ENCODE data around the gene SHF. TPM values are rescaled to one million over a fixed set of nuclear protein-coding genes. Genes with fewer than 3 reads are reported as not detected.

Gene SHF
- total RNA-seq, 1 donor from 2014 or later, result 4.4 TPM

DNA sequence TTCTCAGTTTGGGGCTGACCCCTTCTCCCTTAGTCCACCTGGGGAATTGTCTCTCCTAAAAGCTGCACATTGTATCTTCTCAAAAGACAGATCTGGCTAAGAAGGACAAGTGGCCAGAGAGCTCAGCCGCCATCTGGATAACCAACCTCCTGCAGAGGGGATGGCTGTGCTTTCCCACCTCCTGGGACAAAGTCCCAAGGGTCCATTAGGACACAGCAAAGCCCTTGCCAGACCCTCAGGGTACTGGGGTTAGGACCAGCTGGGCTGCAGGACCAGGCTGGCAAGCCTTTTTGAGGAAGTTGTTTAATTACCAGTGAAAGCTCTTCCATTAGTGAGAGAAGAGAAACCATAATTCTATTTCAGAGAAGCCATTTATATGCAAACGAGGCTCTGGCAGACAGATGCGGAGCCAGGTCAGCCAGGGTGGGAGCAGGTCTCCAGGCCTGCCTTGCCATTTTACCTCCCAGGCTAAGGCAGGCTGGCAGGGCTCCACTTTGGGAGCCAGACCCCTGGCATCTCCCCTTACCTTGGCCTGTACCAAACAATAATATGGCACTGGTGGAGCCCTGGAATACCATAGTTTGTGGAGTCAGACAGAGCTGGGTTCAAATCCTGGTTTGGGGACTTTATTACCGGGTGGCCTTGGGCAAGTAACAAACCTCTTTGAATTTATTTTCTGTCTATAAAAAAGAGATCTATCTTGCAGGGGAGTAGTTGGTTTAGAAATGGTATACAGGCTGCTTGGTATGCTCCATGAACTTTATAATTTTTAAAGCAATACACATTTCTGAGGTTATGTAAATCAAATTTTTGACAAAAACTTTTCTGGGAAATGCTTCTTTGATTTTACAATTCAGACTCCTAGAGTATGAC lies 17.9 kb downstream of the SHF start:
- peaks cover 28% of the 10 kb centered on the region for H3K4me1 ChIP-seq
- H3K27ac ChIP-seq (replicated peaks), result peak overlapping the region; percentile 95
- no peaks in the 10 kb centered on the region for H3K36me3 ChIP-seq
- no peak overlapping the region for H3K4me3 ChIP-seq
- intact Hi-C loops (cut with micrococcal nuclease), result no loop called here
- no peaks in the 10 kb centered on the region for H3K9me3 ChIP-seq (replicated peaks)
- DNase-seq, result no peak
- no peaks in the 10 kb centered on the region for H3K27me3 ChIP-seq (ENCODE audit: low read depth)
- TF ChIP-seq, protein P1, sequence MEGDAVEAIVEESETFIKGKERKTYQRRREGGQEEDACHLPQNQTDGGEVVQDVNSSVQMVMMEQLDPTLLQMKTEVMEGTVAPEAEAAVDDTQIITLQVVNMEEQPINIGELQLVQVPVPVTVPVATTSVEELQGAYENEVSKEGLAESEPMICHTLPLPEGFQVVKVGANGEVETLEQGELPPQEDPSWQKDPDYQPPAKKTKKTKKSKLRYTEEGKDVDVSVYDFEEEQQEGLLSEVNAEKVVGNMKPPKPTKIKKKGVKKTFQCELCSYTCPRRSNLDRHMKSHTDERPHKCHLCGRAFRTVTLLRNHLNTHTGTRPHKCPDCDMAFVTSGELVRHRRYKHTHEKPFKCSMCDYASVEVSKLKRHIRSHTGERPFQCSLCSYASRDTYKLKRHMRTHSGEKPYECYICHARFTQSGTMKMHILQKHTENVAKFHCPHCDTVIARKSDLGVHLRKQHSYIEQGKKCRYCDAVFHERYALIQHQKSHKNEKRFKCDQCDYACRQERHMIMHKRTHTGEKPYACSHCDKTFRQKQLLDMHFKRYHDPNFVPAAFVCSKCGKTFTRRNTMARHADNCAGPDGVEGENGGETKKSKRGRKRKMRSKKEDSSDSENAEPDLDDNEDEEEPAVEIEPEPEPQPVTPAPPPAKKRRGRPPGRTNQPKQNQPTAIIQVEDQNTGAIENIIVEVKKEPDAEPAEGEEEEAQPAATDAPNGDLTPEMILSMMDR (IDR thresholded peaks at IDR 0.05; ENCODE audit: borderline replicate concordance), result no peak

DNA sequence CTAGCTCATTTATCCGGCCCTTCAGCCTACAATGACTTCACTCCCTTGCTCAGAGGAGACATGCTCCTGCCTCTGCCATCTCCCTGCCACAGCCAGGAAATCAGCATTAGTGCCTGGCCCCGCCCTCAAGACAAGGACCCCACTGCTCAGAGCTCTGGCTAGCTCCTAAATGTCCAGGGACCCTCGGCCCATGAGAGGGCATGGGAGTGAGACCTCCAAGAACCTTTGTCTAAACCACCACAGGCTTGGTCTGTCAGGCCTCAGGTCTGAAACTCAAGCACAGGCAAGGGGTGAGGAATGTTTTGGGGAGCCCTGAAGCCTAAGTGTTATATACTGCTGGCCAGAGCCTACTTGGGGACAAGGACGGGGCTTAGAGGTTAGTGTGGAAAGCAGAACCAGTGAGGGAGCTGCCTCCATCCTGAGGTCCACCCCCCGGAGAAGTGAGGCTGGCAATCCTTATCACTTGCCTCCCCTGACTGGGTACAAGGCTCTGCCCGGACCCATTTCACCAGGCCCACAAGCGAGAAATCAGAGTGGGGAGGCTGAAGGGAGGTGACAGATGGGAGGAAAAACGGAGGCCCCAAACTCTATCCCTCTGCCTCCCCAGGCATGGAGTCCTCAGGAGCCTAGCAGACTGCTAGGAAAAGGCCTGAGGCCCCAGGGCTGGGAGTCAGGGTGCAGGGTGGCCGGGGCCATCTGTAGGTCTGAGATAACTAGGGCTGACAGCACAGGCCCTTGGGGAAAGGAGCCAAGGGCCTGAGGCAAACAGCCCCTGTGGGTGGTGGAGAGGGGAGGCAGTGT lies 18.8 kb downstream of the SHF start:
- no peaks in the 10 kb centered on the region for H3K36me3 ChIP-seq
- H3K4me3 ChIP-seq, result no peak overlapping the region
- no peak for DNase-seq
- intact Hi-C loops (cut with micrococcal nuclease), result no loop called here
- peaks cover 28% of the 10 kb centered on the region for H3K4me1 ChIP-seq
- H3K27me3 ChIP-seq (ENCODE audit: low read depth), result no peaks in the 10 kb centered on the region
- TF ChIP-seq, protein P1 (IDR thresholded peaks at IDR 0.05; ENCODE audit: borderline replicate concordance), result no peak
- H3K27ac ChIP-seq (replicated peaks), result peak overlapping the region; percentile 95
- H3K9me3 ChIP-seq (replicated peaks), result no peaks in the 10 kb centered on the region

DNA sequence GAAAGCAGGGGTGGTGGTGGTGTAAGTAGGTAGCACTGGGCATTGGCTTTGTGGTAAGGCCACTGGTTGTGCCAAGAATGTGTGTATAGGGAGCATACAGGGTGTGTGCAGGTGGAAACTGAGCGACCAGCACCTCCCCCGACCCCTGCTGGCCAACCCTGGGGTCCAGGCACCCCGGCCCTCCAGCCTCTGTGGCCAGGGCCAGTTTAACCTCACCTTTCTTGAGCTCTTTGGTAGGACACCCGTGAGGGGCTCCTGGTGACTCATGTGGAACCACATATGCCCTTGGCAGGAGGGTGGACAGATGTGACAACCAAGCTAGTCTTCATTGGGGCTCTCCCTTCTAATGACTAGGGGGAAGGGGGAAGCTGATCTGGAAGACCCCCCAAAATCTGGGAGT lies 19.5 kb downstream of the SHF start:
- H3K9me3 ChIP-seq (replicated peaks), result no peaks in the 10 kb centered on the region
- H3K4me1 ChIP-seq, result peaks cover 29% of the 10 kb centered on the region
- H3K4me3 ChIP-seq, result no peak overlapping the region
- no peaks in the 10 kb centered on the region for H3K36me3 ChIP-seq
- H3K27ac ChIP-seq (replicated peaks), result peak overlapping the region; percentile 95
- TF ChIP-seq, protein P1 (IDR thresholded peaks at IDR 0.05; ENCODE audit: borderline replicate concordance), result no peak
- DNase-seq, result no peak
- intact Hi-C loops (cut with micrococcal nuclease), result no loop called here
- H3K27me3 ChIP-seq (ENCODE audit: low read depth), result no peaks in the 10 kb centered on the region

DNA sequence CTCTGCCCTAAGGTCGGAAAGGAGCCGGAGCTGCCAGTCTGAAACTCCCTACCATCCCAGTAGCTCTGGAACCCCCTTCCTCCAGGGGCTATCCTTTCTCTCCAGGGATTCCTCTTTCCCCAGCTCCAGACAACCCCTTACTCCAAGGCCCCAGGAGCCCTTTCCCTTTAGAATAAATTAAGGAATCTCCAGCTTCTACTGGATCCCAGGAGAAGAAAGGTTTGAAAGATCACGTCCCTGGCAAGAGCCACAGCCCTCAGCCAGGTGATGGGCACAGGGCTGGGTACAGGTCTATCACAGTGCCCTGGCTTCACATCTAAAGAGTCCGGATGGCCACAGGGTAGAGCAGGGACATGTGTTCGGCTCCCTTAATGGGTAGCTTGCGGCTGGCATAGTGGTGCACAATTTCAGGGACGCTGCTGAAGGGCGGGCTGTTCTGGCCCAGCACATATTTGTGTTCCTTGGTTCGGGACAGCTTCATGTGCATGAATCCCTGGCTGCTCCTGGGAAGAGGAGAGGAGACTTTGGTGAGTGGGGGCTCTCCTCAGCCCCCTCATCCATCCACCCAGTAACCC lies 20.0 kb downstream of the SHF start:
- peaks cover 34% of the 10 kb centered on the region for H3K4me1 ChIP-seq
- no peaks in the 10 kb centered on the region for H3K36me3 ChIP-seq
- intact Hi-C loops (cut with micrococcal nuclease), result no loop called here

More for the DNA sequence above, 20.0 kb downstream of the SHF start:
- Histone ChIP-seq H3K9me3 (replicated peaks) (no peaks in the 10 kb centered on the region), H3K4me3 (peak overlapping the region; percentile 70), H3K27ac (replicated peaks) (peak overlapping the region; percentile 95), H3K27me3 (ENCODE audit: low read depth) (no peaks in the 10 kb centered on the region)
- TF ChIP-seq, protein P1 (IDR thresholded peaks at IDR 0.05; ENCODE audit: borderline replicate concordance), result no peak
- no peak for DNase-seq

All from left ventricle myocardium inferior (tissue), 1 donor.